Stimulated activated naive CD4-positive, alpha-beta T cell (primary cell): ENCODE results near the gene NUDT17.

Source experiments
- DNase-seq, 6 experiments: peaks; one replicate each; lab custom pipeline; 2025; lab: John Stamatoyannopoulos, UW

Gene NUDT17

GRCh38 chr1:145847827-145848226 is 2.4 kb downstream of the NUDT17 start:
- DNase-seq = no peak

- peak in 1 of 6 experiments; percentile 3 for DNase-seq
Observed at GRCh38 chr1:145849356-145850160, 4.1 kb downstream of the NUDT17 start.

- DNase-seq = no peak
Observed at GRCh38 chr1:145855426-145855948, 10.1 kb downstream of the NUDT17 start.

- DNase-seq = no peak
Observed at GRCh38 chr1:145857170-145857569, 11.7 kb downstream of the NUDT17 start.

GRCh38 chr1:145858238-145858900 is 12.9 kb downstream of the NUDT17 start:
- DNase-seq = peak in 4 of 6 experiments; percentile 56 to 82 (median 68)

GRCh38 chr1:145858901-145859490 is 13.6 kb downstream of the NUDT17 start, which contains the start of gene PIAS3:
PIAS3 (minus strand) TSS chr1:145859081; CDS start chr1:145858990, 91 bp downstream.
- DNase-seq = peak; percentile 59 to 82 (median 78)

- peak; percentile 30 to 71 (median 52) for DNase-seq
Observed at GRCh38 chr1:145859491-145860023, 14.1 kb downstream of the NUDT17 start.

- no peak for DNase-seq
Observed at GRCh38 chr1:145863282-145864018, 18.0 kb downstream of the NUDT17 start.

- DNase-seq = no peak
Observed at GRCh38 chr1:145868232-145868631, 22.8 kb downstream of the NUDT17 start.

GRCh38 chr1:145871994-145872924 is 26.8 kb downstream of the NUDT17 start:
- peak in 3 of 6 experiments; percentile 21 to 63 (median 52) for DNase-seq

- no peak for DNase-seq
Observed at GRCh38 chr1:145874646-145875045, 29.2 kb downstream of the NUDT17 start.

- DNase-seq = no peak
Observed at GRCh38 chr1:145877923-145878486, 32.6 kb downstream of the NUDT17 start.

GRCh38 chr1:145878724-145879123 is 33.3 kb downstream of the NUDT17 start:
- DNase-seq = no peak

- DNase-seq = no peak
Observed at GRCh38 chr1:145879775-145880174, 34.3 kb downstream of the NUDT17 start.

GRCh38 chr1:145884675-145885074 is 39.2 kb downstream of the NUDT17 start:
- DNase-seq = no peak

GRCh38 chr1:145885738-145886287 is 40.4 kb downstream of the NUDT17 start, which contains the start of gene ANKRD35:
ANKRD35 (minus strand) TSS chr1:145885866; CDS start chr1:145885758, 108 bp downstream.
- DNase-seq = peak; percentile 73 to 93 (median 84)

GRCh38 chr1:145886390-145886789 is 41.0 kb downstream of the NUDT17 start:
- DNase-seq = no peak

GRCh38 chr1:145886816-145887215 is 41.4 kb downstream of the NUDT17 start:
- no peak for DNase-seq

GRCh38 chr1:145887631-145888030 is 42.2 kb downstream of the NUDT17 start:
- no peak for DNase-seq

- no peak for DNase-seq
Observed at GRCh38 chr1:145889722-145890121, 44.3 kb downstream of the NUDT17 start.
